PC-3 (cell line): ENCODE results near the gene TAGAP.

Source experiments
- CTCF ChIP-seq: fragments of 300-600 bp; sonication (generic); conservative IDR thresholded peaks from 2 replicates; pipeline ENCODE4 v1.5.1; 2017; ENCODE audit warnings: antibody characterized with exemption, low read depth, mild to moderate bottlenecking, low read length
- EZH2 ChIP-seq: fragments of 300-600 bp; sonication (generic); IDR thresholded peaks from one replicate; pipeline ENCODE4 v1.6.1; 2017; ENCODE audit warnings: antibody characterized with exemption, mild to moderate bottlenecking, low read length; ENCODE audit not compliant: unreplicated experiment

- TF ChIP-seq CTCF (no peak), EZH2 (no peak)
These were observed 3.6 kb downstream of the TAGAP start for GRCh38 chr6:159041181-159041580.
